ENCODE results near the gene FGGY.
"Not testable (repeated sequence)": the region's sequence is repeated elsewhere in the genome, so short reads cannot be mapped to it uniquely, and the experiment has no call there.

The FGGY gene

GRCh38 chr1:59520827-59521418 is 224.0 kb downstream of the FGGY start:
- peak in 1 of 2 experiments; percentile 69 for DNase-seq

DNA sequence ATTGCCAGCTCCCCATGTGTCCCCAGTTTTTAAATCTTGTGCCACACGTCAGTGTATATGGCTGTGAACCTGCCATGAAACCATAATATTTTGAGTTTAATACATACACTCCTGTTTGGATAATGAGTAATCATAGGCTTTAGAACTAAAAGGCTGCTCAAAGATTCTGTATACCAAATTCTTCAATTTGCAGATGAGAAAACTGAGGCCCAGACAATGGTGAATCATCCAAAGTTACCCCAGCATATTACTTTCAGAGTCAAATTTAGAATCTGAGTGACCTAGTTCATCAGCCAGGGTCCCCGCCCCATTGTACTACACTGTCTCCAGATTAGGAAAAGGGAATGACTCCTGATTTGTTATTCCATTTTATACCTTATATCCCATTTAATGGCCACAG is 224.6 kb downstream of the FGGY start:
- no peak for DNase-seq

GRCh38 chr1:59522925-59523505 is 226.1 kb downstream of the FGGY start:
- no peak for DNase-seq

DNA sequence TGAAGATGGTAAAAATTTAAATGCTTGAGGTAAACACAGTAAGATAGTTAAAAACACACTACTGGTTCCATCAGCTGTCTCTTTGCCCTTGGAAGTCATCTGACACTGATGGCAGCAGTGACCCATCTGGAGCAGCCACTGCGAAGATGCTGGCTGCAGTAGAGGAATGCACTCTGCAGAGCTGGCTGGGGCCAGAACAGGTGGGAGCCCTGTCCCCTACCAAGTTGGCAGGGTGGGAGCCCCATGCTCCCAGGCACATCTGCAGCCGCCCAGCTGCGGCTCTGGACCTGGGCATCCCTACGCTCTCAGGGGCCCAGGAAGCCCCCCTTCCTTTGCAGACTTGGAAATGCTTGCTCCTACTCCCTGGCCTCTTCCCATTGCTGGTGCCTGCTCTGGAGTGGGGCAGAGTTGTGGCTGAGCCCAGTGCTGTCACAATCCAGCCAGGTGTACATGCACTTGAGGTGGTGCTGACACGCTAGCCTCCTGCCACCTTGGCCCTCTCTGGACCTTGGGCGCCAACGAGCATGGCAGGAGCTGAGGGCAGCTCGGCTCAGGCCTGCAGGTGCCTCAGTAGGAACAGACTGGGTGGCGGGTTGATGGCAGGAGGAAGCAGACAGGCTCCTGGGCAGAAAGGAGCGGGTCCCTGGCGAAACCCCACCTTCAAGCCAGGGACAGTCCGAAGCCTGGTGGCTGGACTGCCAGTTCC is 227.0 kb downstream of the FGGY start:
- DNase-seq = no peak

GRCh38 chr1:59526240-59526639 is 229.3 kb downstream of the FGGY start:
- DNase-seq = no peak

- no peak for DNase-seq
These were observed 231.6 kb downstream of the FGGY start for GRCh38 chr1:59528471-59528870.

- no peak for DNase-seq
These were observed 232.0 kb downstream of the FGGY start for GRCh38 chr1:59528900-59529299.

- DNase-seq = no peak
These were observed 233.2 kb downstream of the FGGY start for GRCh38 chr1:59530119-59530518.

DNA sequence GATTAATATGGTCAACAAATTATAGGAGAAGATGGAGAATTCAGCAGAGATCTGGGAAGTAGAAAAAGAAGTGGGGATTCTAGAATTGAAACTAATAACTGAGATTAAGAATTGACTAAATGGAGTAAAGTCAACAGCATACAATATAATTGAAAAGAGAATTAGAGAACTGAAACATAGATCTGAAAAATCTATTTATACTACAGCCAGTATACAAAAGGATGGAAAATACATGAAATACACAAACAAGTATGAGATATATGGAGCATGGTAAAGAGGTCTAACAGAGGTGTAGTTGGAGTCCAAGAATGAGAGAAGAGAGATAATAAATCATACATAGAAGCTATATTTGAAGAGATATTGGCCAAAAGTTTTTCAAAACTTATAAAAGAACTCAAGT is 235.2 kb downstream of the FGGY start:
- no peak for DNase-seq

DNA sequence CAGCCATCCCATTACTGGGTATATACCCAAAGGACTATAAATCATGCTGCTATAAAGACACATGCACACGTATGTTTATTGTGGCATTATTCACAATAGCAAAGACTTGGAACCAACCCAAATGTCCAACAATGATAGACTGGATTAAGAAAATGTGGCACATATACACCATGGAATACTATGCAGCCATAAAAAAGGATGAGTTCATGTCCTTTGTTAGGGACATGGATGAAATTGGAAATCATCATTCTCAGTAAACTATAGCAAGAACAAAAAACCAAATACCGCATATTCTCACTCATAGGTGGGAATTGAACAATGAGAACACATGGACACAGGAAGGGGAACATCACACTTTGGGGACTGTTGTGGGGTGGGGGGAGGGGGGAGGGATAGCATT is 241.6 kb downstream of the FGGY start:
- not testable (repeated sequence) for DNase-seq

GRCh38 chr1:59539961-59540681 is 243.2 kb downstream of the FGGY start:
- DNase-seq = no peak

- peak; percentile 60 to 94 for DNase-seq
These were observed 244.3 kb downstream of the FGGY start for GRCh38 chr1:59541161-59541560.

GRCh38 chr1:59541891-59542290 is 245.0 kb downstream of the FGGY start:
- peak in 1 of 2 experiments; percentile 34 for DNase-seq

GRCh38 chr1:59543211-59543668 is 246.3 kb downstream of the FGGY start:
- peak in 1 of 2 experiments; percentile 43 for DNase-seq

GRCh38 chr1:59544615-59545293 is 247.9 kb downstream of the FGGY start:
- DNase-seq = no peak

DNA sequence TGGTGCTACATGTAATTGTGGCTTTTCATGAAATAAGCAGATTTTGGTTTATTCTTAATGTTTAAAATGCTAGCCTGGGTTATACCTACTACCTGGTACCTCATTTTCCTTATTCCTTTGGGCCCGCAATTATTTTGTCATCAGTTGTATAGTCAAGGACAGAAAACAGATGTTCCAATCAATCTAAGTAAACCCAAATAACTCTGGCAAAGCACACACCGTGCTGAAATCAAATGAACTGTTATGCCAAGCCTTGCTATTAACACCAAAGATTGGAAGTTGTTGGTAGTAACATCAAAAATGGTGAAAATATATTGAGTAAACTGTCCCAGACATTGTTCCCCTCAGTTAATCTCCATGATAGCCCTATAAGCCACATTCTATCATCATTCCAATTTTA is 248.9 kb downstream of the FGGY start:
- no peak for DNase-seq

DNA sequence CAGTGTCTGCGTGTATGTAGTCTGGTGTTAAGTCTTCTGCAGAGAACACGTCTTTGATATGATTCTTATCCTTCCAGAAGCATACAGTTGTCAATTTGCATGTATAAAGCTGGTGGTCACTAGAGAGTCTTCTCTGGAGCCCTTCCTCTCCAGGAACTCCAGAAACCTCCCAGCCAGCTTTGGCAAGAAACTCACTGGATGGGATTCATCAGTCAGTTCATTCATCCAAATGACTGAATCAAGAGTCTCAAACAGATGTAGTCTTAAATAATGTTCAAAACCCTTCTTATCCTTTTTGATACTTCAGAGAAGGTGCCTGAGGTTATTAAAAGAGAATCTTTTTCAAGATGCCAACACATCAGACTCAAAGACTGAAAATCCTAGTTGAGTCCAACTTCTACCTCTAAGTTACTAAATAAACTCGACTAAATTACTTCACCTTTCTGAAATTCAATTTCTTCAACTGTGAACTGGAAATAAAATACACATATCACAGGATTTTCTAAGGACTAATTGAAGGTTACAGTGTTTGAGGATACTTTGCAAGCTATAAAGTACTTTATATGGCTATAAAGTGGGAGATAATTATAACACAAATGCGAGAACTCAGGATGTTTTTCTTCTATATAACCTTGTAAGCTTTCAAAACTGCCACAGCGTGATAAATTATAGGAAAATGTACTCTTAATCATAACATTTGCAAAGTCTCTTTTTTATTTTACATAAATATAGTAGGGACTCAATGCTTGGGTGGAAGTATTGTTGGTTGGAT is 252.4 kb downstream of the FGGY start:
- peak in 1 of 2 experiments; percentile 45 for DNase-seq

DNA sequence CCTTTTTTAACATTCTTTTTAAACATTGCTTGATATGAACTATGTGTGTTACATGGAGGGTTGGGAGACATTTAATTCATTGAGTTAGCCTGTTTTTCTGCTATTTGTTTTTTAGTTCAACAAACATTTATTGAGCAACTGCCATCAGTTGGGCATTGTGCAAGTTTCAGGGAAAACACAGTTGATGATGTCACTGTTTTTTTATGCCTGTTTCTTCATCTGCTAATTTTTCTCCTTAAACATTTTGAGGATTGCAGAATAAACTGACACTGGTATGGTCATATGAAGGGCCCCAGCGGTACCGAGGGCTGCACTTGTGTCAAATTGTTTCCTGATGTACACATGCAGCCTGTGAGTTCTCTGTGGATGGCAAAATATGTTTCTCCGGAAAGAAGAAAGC is 253.0 kb downstream of the FGGY start:
- DNase-seq = no peak

- no peak for DNase-seq
These were observed 255.1 kb downstream of the FGGY start for GRCh38 chr1:59552007-59552406.

DNA sequence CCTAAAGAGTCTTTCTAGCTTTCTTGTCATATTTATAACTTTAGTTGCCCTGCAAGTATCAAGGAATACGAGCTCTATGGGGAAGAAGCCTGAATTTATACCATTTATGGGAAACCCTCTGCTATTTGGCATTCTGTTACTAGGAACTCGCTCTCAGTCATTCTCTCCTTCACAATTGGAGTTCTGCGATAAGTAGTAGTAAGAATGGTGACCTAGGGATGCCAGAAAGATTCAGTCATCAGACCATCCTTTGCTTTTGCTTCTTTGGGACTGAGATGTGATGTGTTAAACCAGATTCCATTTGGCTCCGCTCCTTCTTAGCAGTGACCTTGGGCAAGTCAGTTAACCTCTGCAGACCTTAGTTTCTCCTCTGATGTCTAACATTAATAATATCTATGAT is 256.5 kb downstream of the FGGY start:
- DNase-seq = no peak

DNA sequence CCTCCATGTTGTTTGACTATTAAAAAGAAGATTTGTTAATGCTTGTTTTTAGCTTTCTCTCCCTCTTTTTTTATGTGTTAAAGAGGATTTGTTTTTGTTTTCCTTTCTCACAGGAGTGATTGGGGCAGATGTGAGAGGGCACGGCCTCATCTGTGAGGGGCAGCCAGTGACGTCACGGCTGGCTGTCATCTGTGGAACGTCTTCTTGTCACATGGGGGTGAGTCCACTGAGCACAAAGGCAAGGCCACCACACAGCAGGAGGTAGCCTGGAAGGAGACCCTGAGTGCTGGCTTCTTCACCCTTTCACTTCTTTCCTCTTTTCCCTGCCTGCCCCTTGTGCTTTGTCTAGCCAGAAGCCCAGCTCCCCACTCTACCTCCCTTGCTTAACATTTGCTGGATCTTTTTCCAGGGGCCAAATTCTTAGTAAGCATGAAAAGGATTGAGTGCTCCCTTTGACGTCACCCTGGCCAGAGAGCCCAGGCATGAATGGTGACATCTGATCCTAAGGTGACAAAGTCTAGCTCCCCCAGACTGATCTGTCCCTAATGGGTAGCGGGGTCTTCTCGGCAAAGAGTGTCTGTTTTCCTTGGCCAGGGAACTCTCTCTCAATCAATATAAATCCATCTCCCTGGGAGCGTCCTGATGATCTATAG is 257.2 kb downstream of the FGGY start:
- no peak for DNase-seq

DNA sequence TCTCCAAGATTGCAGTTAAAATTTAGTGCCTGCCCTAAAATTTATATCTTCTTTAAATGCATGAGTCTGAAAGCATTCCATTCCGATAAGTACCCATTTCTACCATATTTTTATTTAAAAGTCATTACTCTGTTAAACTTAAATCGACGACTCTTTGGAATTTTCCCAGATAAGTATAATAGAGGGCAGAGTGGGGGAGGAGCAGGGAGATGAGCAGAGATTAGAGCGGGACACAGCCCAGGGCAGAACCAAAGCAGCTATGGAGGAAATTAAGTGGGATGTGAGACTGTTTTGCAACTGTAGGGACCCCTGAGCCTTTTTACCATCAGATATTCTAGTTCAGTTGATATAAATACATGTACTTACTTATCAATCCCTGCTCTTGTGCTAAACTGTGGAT is 257.9 kb downstream of the FGGY start:
- DNase-seq = no peak
